Neural cell (in vitro differentiated cells): ENCODE measurements around the gene ROBO1. TPM values are rescaled to one million over a fixed set of nuclear protein-coding genes. Genes with fewer than 3 reads are reported as not detected.

Source experiments
- H2AFZ ChIP-seq: fragments of 200-600, 300-800 bp; sonication (generic), shearing (Covaris generic); 2 replicates; pipeline ENCODE4 v1.6.0; 2014; ENCODE audit warnings: low read depth, mild to moderate bottlenecking, antibody characterized with exemption, low read length, moderate library complexity
- H3F3A ChIP-seq: fragments of 200-600 bp; shearing (Covaris generic); 2 replicates; pipeline ENCODE4 v1.6.1; 2016; ENCODE audit warnings: mild to moderate bottlenecking, moderate library complexity, mixed read lengths, antibody characterized with exemption, low read length; ENCODE audit not compliant: insufficient read depth, poor library complexity, severe bottlenecking
- H3K27ac ChIP-seq: fragments of 200-600, 300-800 bp; sonication (generic), shearing (Covaris generic); 2 replicates; pipeline ENCODE4 v1.5.1; 2014; ENCODE audit warnings: mild to moderate bottlenecking, low read length, moderate library complexity
- H3K27me3 ChIP-seq: fragments of 300-800, 200-600 bp; sonication (generic), shearing (Covaris generic); 2 replicates; pipeline ENCODE4 v1.6.0; 2014; ENCODE audit warnings: mild to moderate bottlenecking, low read depth, low read length, moderate library complexity; ENCODE audit not compliant: insufficient read depth
- H3K36me3 ChIP-seq: fragments of 300-800, 200-600 bp; sonication (generic), shearing (Covaris generic); 2 replicates; pipeline ENCODE4 v1.5.1; 2014; ENCODE audit warnings: mild to moderate bottlenecking, antibody characterized with exemption, low read length, moderate library complexity; ENCODE audit not compliant: insufficient read depth
- H3K4me2 ChIP-seq: fragments of 300-800, 200-600 bp; sonication (generic), shearing (Covaris generic); 2 replicates; pipeline ENCODE4 v1.6.0; 2014; ENCODE audit warnings: mild to moderate bottlenecking, low read length
- H3K4me3 ChIP-seq: fragments of 300-800, 200-600 bp; sonication (generic), shearing (Covaris generic); 2 replicates; pipeline ENCODE4 v1.5.1; 2014; ENCODE audit warnings: mild to moderate bottlenecking, low read length, moderate library complexity
- H3K79me2 ChIP-seq: fragments of 200-600 bp; shearing (Covaris generic); replicated peaks from 2 replicates; pipeline ENCODE4 v1.6.0; 2014; ENCODE audit warnings: mild to moderate bottlenecking, low read length, moderate library complexity; ENCODE audit not compliant: insufficient read depth
- H3K9ac ChIP-seq: fragments of 300-800, 200-600 bp; sonication (generic), shearing (Covaris generic); 2 replicates; pipeline ENCODE4 v1.6.1; 2016; ENCODE audit warnings: mild to moderate bottlenecking, low read length, mixed read lengths
- H3K9me2 ChIP-seq: fragments of 200-600 bp; shearing (Covaris generic); 2 replicates; pipeline ENCODE4 v1.6.1; 2016; ENCODE audit warnings: mild to moderate bottlenecking, low read length, mixed read lengths; ENCODE audit not compliant: insufficient read depth
- H3K9me3 ChIP-seq: fragments of 200-600, 300-800 bp; sonication (generic), shearing (Covaris generic); 2 replicates; pipeline ENCODE4 v1.6.1; 2016; ENCODE audit warnings: mild to moderate bottlenecking, mixed run types, low read length, moderate library complexity, mixed read lengths
- H4K20me1 ChIP-seq: fragments of 200-600 bp; shearing (Covaris generic); 2 replicates; pipeline ENCODE4 v1.6.1; 2016; ENCODE audit warnings: mild to moderate bottlenecking, mixed run types; ENCODE audit not compliant: insufficient read depth
- CTCF ChIP-seq: fragments of 450-650 bp; IDR thresholded peaks from 2 replicates; pipeline ENCODE4 v1.5.1; 2014; ENCODE audit warnings: antibody characterized with exemption, mild to moderate bottlenecking, moderate library complexity; ENCODE audit not compliant: poor library complexity, severe bottlenecking
- EP300 ChIP-seq: fragments of 450-650 bp; conservative IDR thresholded peaks from 2 replicates; pipeline ENCODE4 v1.6.1; 2014; ENCODE audit warnings: antibody characterized with exemption, mild to moderate bottlenecking, moderate library complexity; ENCODE audit not compliant: poor library complexity, severe bottlenecking
- EZH2 ChIP-seq: fragments of 200-600, 300-800 bp; shearing (Covaris generic), sonication (generic); IDR thresholded peaks from 2 replicates; pipeline ENCODE4 v1.6.1; 2014; ENCODE audit warnings: antibody characterized with exemption, low read length, borderline replicate concordance, mild to moderate bottlenecking; ENCODE audit not compliant: insufficient read depth, poor library complexity, severe bottlenecking
- MXI1 ChIP-seq: fragments of 450-650 bp; conservative IDR thresholded peaks from 2 replicates; pipeline ENCODE4 v1.6.1; 2014; ENCODE audit warnings: antibody characterized with exemption, mild to moderate bottlenecking; ENCODE audit not compliant: poor library complexity, severe bottlenecking
- POLR2AphosphoS5 ChIP-seq: IDR thresholded peaks from 2 replicates; pipeline ENCODE4 v1.6.1; 2012
- RAD21 ChIP-seq: fragments of 450-650 bp; conservative IDR thresholded peaks from 2 replicates; pipeline ENCODE4 v1.6.1; 2014; ENCODE audit warnings: antibody characterized with exemption, mild to moderate bottlenecking, moderate library complexity
- SMC3 ChIP-seq: fragments of 450-650 bp; conservative IDR thresholded peaks from 2 replicates; pipeline ENCODE4 v1.6.1; 2014; ENCODE audit warnings: antibody characterized with exemption, mild to moderate bottlenecking, moderate library complexity; ENCODE audit not compliant: poor library complexity
- TAF1 ChIP-seq: IDR thresholded peaks from 2 replicates; pipeline ENCODE4 v1.6.1; 2012; ENCODE audit warnings: low read depth
- polyA plus RNA-seq: library from polyadenylated mRNA; depleted of rRNA; stranded (reverse); fragments of >200 nt; gene quantifications from 2 replicates; pipeline ENCODE4 v1.2.3, GENCODE V29; 2014
- TF ChIP-seq, protein P1 (sequence below): IDR thresholded peaks from 2 replicates; pipeline ENCODE4 v1.6.1; 2012; ENCODE audit warnings: borderline replicate concordance

Gene ROBO1
- polyA plus RNA-seq, 1 donor from 2014 or later: 183 TPM

- Histone ChIP-seq H3K79me2 (no peaks in the 10 kb centered on the region), H3K36me3 (no peaks in the 10 kb centered on the region), H3F3A (no peaks in the 10 kb centered on the region), H2AFZ (no peak overlapping the region), H3K27ac (no peak overlapping the region), H3K9me3 (no peaks in the 10 kb centered on the region), H3K4me2 (no peak overlapping the region), H4K20me1 (no peaks in the 10 kb centered on the region), H3K4me3 (no peak overlapping the region), H3K27me3 (no peaks in the 10 kb centered on the region), H3K9me2 (no peaks in the 10 kb centered on the region), H3K9ac (no peak overlapping the region)
- TF ChIP-seq SMC3: no peak
- TF ChIP-seq TAF1: no peak
- TF ChIP-seq EP300: no peak
- TF ChIP-seq EZH2: no peak
- no peak for TF ChIP-seq CTCF
- no peak for TF ChIP-seq POLR2AphosphoS5
- no peak for TF ChIP-seq MXI1
- no peak for TF ChIP-seq RAD21
- TF ChIP-seq, protein P1, sequence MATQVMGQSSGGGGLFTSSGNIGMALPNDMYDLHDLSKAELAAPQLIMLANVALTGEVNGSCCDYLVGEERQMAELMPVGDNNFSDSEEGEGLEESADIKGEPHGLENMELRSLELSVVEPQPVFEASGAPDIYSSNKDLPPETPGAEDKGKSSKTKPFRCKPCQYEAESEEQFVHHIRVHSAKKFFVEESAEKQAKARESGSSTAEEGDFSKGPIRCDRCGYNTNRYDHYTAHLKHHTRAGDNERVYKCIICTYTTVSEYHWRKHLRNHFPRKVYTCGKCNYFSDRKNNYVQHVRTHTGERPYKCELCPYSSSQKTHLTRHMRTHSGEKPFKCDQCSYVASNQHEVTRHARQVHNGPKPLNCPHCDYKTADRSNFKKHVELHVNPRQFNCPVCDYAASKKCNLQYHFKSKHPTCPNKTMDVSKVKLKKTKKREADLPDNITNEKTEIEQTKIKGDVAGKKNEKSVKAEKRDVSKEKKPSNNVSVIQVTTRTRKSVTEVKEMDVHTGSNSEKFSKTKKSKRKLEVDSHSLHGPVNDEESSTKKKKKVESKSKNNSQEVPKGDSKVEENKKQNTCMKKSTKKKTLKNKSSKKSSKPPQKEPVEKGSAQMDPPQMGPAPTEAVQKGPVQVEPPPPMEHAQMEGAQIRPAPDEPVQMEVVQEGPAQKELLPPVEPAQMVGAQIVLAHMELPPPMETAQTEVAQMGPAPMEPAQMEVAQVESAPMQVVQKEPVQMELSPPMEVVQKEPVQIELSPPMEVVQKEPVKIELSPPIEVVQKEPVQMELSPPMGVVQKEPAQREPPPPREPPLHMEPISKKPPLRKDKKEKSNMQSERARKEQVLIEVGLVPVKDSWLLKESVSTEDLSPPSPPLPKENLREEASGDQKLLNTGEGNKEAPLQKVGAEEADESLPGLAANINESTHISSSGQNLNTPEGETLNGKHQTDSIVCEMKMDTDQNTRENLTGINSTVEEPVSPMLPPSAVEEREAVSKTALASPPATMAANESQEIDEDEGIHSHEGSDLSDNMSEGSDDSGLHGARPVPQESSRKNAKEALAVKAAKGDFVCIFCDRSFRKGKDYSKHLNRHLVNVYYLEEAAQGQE: no peak
Measured at GRCh38 chr3:79085171-79085570, 682.6 kb downstream of the ROBO1 start.

DNA sequence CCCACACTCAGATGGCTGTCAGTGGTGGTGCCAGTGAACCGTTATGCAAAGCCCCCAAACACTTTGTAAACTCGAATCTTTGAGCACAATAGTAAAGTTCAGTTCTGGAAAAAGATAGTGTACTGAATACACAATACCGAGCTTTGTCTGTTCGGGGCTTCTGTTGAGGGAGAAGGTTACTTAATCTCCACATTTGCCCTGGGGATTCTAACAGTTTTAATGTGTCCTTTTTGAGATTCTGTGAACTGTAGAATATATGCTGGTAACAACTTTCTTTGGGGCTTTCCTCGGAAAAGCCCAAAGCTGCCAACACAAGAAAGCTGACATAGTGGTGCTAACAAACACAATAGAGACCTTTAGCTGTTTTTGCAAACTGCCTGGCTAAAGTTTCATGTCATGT, 686.5 kb downstream of the ROBO1 start:
- Histone ChIP-seq H3F3A (no peaks in the 10 kb centered on the region), H3K36me3 (no peaks in the 10 kb centered on the region), H3K79me2 (no peaks in the 10 kb centered on the region), H3K9me3 (no peaks in the 10 kb centered on the region), H3K27me3 (no peaks in the 10 kb centered on the region), H3K9me2 (no peaks in the 10 kb centered on the region), H3K4me3 (no peak overlapping the region), H3K27ac (no peak overlapping the region), H3K4me2 (no peak overlapping the region), H3K9ac (no peak overlapping the region), H2AFZ (no peak overlapping the region), H4K20me1 (no peaks in the 10 kb centered on the region)
- TF ChIP-seq RAD21 (no peak), TAF1 (no peak), MXI1 (no peak), SMC3 (no peak), CTCF (no peak), EZH2 (no peak), EP300 (no peak), POLR2AphosphoS5 (no peak)
- TF ChIP-seq, protein P1: no peak
